Fibroblast of gingiva (primary cell): Measurements from ENCODE around the gene CSNK2A3.

Experiments used
- DNase-seq: peaks from one replicate; pipeline ENCODE4 v3.0.0-alpha.2; 2011; ENCODE audit warnings: low read depth

The CSNK2A3 gene

DNA sequence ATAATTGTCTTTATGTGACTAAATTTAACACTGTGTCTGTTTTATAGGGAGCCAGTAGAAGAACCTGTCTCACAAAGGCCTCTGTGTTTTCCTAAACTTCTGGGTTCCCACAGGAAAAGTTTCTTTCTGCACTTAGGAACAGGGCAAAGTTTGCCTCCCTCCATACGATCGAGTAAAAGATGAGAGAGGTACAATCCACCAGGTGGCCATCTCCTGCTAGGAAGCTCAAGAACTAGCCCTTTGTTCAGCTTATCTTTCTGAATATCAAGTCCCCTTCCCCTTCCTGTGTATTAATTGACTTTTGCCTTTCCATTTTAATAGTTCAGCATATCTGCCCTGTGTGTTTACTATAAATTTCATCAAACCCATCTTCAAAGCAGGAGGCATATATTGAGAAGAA is 18.0 kb downstream of the CSNK2A3 start:
- no peak for DNase-seq

DNA sequence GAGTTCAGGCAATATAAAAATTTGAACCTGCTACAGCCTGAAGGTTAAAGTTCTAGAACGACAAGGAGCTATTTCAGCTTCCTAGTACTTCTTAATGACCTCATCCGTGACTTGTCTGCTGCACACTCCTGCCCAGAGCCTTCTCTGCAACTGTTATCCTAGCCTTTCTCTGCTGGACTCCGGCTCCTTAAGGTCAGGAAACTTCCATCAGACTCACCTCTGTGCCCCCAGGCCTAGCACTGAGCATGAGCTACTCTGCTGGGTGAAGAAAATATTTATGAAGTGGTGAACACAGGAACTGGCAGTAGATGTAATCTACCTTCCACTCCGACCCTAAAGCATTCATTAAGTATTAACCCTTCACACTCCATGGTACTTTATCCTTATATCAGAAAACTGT is 18.4 kb downstream of the CSNK2A3 start:
- no peak for DNase-seq

DNA sequence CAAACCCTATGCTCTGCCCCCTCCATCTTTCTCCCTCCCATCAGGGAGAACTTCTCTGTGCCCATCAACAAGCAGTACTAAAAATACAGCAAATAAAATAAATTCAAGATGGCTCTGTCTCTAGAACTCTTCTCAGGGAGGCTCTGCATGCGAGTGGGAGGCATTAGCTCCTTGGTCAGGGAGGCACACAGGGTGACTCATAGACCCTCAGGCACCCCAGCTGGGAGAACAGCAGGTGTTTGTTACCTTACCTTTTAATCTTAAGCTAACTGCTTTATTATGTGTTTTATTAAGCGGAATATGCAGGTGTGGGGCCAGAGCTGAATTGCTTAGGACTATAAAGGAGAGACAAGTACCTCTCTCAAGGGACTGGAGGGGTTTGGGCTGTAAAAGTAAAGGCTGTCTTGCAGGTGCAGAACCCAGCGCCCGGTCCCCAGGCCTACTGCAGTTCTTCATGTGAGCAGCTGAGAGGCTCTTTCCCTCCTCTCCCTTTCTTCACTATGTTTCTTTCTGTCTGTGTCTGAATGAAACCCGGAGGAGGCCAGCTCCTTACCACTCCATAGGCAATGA is 20.8 kb downstream of the CSNK2A3 start:
- no peak for DNase-seq

DNA sequence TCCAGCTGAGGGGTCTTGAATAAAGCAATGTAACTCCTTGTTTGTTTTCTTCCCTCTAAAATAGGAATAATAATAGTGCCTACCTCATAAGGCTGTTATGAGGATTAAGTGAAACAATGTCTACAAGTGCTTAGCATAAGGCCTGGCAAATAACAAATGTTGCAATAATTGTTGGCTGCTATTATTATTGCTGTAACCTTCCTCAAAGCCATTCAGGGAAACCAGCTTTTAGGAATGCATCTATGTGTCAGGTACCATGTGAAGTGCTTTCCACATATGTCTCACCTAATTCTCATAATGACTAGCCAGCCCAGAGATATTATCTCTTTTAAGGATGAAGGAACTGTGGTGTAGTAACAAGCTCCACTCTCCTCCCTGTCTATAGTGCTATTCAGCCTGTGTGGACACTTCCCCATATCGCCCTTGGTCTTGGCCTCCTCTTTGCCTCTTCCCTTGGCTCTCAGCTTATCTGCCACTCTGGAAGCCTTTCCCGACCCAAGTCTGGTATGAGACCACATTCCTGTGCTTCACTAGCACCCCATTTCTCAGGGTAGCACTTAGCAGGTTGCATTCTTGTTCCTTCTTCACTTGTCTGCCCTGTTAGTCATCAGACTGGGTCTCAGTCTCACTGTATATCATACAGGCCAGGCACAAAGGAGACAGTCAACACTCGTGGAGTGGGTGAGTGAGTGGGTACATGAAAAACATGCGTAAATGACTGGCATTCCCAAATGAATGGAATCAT is 23.8 kb downstream of the CSNK2A3 start:
- no peak for DNase-seq

DNA sequence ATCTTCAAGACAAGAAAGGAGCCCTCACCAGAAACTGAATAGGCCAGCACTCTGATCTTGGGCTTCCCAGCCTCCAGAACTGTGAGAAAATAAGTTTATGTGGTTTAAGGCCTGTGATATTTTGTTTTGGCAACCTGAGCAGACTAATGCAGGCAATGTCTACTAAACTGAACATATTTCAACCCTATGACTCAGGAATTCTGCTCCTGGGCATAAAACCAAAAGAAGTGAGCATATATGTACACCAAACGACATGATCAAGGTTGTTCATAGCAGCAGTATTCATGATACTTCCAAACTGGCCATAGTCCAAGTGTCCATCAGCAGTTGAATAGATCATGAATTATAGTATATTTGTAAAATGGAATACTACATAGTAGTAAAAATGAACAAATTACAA is 29.0 kb downstream of the CSNK2A3 start:
- DNase-seq, result no peak

DNA sequence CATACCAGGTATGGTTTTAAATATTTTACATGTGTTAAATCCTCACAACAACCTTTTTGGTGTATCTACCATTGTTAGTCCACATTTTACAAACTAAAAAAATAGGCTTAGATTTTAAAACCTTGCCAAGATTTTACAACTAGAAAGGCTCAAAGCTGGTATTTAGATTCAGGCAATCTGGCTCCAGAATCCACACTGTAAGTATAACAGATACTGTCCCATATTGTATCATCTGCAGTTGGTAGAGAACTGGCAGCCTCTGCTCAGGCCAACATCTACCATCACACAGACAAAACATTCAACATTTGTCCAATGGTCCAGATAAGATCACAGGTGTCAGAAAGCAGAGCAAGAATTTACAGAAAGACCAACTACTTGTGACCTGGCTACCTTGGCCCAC is 30.9 kb downstream of the CSNK2A3 start:
- no peak for DNase-seq

DNA sequence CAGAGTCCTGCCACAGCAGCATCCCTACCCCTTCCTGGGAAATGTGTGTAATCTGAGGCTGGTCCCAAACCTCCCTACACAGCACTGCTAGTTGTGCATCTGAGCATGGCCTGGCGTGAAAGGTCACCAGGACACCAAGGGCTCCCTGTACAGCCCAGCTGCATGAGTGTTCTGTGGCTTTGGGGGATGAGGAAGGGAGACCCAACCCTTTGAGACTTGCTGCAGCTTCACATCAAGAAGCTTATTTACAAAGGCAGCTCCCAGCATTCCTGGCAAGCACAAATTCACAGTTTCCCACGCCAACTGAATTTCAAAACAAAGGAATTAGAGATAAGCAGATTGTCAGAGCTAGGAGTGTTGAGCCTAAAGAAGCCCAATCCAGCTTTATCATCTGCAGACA is 32.2 kb downstream of the CSNK2A3 start:
- no peak for DNase-seq

DNA sequence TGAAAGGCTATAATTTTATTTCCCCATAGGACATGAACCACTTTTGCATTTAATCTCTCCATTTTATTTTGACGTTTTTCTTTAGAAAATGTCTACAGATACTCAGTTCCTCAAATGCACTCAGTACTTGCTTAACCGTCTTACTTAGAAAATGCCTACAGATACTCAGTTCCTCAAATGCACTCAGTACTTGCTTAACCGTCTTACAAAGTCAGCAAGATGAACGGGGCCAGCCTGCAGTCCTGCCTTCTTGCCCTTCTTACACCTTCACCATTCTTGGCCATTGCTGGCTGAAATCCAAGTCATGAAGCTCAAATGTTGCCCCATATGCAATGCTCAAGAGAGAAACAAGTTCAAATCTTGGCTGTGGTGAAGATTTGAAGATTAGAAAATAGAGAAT is 34.1 kb downstream of the CSNK2A3 start:
- no peak for DNase-seq

DNA sequence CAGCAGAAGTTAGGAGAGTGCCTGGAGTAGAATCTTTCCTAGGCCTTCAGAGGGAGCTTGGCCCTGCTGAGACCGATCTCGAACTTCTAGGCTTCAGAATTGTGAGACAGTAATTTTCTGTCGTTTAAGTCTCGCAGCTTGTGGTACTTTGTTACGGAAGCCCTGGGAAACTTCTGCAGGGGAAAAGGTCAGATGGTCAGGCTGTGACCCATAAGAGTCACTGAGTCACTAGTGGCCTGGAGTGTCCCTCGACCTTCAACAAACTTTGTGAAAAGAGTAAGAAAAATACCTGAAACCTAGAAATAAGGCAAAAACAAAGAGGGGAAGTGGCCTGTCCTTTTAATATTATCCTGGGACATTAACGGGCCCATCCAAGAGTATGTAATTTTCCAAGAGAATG is 34.6 kb downstream of the CSNK2A3 start:
- no peak for DNase-seq

DNA sequence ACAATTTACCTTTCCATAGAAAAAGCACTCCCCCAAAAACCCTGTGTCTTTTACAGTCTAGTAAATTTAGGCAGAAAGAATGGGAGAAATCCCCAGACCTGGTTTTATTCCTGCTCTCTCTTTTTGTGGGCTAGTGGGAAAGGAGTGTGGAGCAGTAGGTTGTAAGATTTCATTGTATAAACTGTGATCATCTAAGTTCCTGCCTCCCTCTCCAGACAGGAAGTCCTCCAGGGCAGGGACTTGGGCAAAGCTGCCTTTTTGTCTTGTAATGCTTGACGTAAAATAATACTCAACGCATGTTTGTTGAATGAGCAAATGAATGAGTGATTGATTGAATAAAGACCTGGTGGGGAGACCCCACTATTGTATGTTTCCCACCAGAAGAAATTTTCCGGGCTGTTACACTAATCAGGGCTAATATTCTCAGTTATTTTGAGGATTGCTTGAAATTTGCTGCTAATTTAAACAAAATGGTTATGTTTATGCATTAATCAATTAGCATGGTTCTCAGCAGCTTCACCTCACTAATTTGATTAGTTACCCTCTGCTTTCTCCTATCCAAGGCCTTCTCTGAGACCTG is 36.3 kb downstream of the CSNK2A3 start:
- DNase-seq, result no peak

DNA sequence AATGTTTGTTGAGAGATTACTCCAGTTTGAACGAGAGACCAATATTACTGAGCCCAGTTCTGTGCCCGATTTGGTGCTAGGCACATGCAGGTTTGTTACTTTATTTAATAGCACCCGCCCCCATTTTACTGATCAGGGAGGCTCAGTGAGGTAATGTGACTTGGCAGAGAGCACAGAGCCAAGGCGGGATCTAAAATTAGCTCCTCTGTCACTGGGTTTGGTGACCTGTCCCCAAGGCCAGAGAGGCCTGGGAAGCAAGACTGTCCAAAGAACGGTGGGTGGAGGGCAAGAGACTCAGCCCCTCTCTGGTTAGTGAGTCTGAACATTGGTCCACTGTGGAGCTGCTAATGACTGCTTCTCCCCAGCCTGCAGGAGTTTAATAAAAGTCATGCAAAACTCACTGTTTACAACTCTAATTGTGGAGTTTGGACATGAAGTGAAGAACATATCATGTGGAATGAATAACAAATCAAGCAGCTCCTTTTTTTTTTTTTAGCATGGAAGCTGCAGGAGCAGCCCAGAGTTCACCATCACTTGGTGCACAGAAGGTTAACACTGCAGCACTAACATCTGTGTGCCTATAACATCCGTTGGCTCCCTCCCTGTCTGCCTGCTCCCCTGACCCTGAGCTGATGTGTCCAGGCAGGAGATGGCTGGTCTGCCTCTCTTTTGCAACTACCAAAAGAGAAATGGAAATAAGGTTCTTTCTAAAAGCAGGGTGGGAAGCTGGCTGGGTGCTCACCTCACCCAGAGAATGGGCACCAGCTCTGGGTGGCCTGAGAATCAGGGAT is 39.0 kb downstream of the CSNK2A3 start:
- DNase-seq, result no peak

DNA sequence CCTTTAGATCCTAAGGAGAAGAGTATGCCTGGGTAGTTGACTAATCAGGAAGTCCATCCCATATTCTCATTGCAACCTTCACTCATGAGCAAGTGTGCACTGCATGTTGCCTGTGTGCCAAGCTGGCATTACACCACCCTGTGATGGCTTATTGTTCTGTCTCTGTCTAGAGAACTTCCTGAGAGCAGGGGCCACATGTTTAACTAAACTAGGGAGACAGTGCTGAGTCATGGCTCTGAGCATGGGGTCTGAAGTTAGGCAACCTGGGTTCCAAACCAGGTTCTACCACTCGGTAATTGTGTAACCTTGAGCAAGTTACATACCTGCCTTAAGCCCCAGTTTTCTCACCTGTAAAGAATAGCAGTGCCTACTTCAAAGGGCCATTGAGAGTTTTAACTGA is 39.6 kb downstream of the CSNK2A3 start:
- DNase-seq, result peak; percentile 29

DNA sequence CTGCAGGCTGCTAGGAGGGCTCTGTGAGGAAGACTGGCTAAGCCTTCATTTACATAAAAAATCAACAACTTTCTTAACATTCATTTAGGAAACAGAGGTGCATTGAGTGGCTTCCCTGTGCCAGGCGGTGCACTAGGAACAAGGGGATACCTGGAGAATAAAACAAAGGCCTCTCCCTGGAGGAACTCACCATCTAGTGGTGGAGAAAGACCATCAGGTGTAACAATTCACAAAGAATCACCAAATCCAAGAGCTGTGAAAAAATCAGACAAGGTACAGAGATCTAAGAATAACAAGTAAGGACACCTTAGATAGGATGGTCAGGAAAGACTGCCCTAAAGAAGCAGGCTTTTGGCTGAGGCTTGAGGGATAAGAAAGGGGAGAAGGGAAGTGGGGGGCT is 40.3 kb downstream of the CSNK2A3 start:
- no peak for DNase-seq

DNA sequence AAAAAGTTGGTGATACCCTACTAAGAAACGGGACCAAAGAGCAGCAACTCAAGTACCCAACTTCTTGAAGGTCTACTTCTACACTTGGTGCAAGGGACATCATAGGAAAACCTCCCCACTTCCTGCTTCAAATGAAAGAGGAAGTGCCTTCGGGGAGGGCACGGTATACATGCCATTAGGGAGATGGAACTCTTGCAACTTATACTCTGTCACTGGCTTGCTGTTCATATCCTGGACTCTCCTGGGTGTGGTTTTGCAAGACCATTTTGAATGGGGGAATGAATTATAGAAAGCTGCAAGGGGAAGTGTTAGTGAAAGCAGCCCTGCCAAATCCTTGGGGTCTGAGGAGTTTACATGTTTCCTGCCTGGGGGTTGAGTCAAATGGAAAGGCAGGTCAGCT is 41.9 kb downstream of the CSNK2A3 start:
- DNase-seq, result no peak

DNA sequence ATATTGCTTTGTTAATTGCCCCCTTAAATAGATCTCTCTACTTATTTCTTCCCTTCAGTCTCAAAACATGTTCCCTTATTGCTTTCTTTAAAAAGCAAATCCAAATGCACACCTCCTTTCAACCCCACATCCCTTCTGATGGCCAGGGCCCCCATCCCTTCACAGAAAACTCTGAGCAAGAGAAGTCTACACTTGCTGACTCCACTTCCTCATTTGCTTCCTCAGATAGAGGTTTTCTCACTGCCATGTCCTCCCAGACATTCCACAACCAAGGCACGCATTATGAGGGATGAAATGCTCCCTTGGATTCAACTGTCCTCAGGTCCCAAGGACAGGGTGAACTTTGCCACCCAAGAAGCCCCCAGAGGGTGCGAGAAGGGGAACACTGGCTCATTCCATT is 43.1 kb downstream of the CSNK2A3 start:
- DNase-seq, result no peak

DNA sequence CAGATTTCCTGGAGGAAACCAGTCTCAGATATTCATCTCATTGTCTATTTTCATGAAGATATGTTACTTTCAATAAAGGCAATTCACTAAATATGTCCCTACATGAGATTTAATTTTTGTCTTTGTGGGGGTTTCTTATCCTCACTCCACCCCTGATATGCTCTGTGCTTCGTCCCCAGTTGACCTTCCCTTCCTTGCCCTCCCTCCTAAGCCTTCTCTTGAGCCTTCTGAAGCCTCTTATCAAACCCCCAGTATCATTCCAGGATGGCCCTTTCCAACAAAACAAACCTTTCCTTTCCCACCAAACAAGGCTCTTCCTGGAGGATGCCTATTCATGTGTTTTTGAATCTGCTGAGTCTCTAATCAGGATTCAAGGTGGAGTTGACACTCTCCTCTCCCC is 44.8 kb downstream of the CSNK2A3 start:
- DNase-seq, result no peak

DNA sequence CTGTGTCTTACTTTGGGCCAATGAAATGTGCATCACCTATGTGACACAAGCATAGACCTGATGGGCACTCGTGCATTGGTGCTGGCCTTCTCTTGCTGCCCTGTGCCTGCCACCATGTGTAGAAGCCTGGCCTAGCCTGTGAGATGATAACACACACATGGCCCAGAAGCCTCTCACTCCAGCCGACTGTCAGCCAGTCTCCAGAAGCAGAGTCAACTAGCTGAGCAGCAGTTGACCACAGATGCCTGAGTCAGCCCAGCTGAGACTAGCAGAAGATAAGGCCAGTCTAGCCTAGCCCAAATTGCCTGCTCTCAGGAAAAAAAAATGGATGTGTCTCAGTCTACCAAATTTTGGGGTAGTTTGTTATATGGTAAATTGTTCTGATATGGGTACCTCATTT is 46.2 kb downstream of the CSNK2A3 start:
- no peak for DNase-seq

DNA sequence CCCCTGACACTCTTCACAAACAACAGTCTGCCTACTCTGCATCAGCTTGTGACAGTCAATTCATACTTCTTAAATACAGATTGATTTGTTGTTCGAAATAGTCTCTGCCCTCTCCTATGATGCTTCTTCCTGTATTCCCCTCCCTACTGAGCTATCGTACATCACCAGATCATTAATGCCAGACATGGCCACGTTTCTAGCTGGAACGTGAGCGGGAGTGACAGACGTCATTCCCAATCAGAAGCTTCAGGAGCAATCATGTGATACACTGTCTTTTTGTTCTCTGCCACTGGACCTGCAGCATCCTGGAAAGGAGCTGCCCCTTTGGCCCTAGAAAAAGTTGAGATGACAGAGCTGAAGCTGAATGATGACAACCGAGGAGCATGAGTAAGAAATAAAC is 48.5 kb downstream of the CSNK2A3 start:
- DNase-seq, result no peak

DNA sequence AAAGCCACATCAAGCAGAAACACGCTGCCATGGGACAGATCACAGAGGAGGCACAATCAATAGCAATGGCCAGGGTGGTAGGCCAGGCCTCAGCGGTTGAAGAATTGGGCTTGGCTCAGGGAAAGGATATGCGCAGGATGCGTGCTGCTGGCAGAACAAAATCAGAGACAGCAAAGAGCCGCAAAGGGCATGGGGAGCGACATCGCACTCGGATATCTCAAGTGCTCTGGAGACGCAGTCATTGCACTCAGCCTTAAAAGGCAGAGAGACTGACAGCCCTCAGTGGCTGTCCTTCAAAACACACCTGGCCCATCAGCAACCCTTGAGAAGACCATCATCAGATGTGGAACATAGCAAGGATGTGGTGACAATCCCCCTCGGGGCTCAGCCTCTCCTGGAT is 50.5 kb downstream of the CSNK2A3 start:
- DNase-seq, result no peak
